Thyroid gland (tissue), 4 donors: ENCODE data around the gene INPP5D. TPM values are rescaled to one million over a fixed set of nuclear protein-coding genes. Genes with fewer than 3 reads are reported as not detected.

Source experiments
- DNase-seq, 2 donors: peaks; one replicate each; pipeline ENCODE4 v3.0.0-alpha.2; 2019
- H3K27ac ChIP-seq, 3 donors: fragments of 200-600 bp; sonication (generic); 1 replicate in 2 of 3; 2 replicates in 1 of 3; pipeline ENCODE4 v1.5.1; 2016 to 2019; ENCODE audit warnings: mild to moderate bottlenecking in 1 of 3, moderate library complexity in 1 of 3
- H3K27me3 ChIP-seq: fragments of 200-600 bp; sonication (generic); one replicate; pipeline ENCODE4 v1.5.1; 2019
- H3K36me3 ChIP-seq, 2 donors: fragments of 200-600 bp; sonication (generic); one replicate each; pipeline ENCODE4 v1.5.1; 2016 to 2019
- H3K4me1 ChIP-seq, 2 donors: fragments of 200-600 bp; sonication (generic); one replicate each; pipeline ENCODE4 v1.5.1; 2017 to 2019
- H3K4me3 ChIP-seq, 3 donors: fragments of 200-600 bp; sonication (generic); replicated peaks in 1 of 3; 1 replicate in 2 of 3; 2 replicates in 1 of 3; pipeline ENCODE4 v1.5.1; 2016; ENCODE audit warnings: mild to moderate bottlenecking in 1 of 3
- H3K9me3 ChIP-seq: fragments of 200-600 bp; sonication (generic); one replicate; pipeline ENCODE4 v1.5.1; 2017
- POLR2A ChIP-seq, 2 donors: fragments of 450-650 bp; IDR thresholded peaks; one replicate each; pipeline ENCODE4 v1.6.1; 2017; ENCODE audit warnings: antibody characterized with exemption in 2 of 2, mild to moderate bottlenecking in 2 of 2, moderate library complexity in 1 of 2
- WGBS, 2 donors: methylation state at CpG; one replicate each; pipeline ENCODE4 v1.1.5; 2017; 5-methylcytosine and 5-hydroxymethylcytosine counted together
- intact Hi-C: fragments of 100-400 bp; cut with DNase I; formaldehyde crosslinking; loops from one replicate; pipeline ENCODE4 v1.15.1; 2023
- total RNA-seq, 4 donors: library from RNA; depleted of rRNA; stranded (reverse); fragments of >200 nt; gene quantifications; one replicate each; pipeline ENCODE4 v1.2.3, GENCODE V29; 2016
- TF ChIP-seq, protein P1 (sequence below), 6 experiments: fragments of 200-600 bp in 3 of 6; fragments of 450-650 bp in 3 of 6; sonication (generic) in 3 of 6; IDR thresholded peaks; one replicate each; pipeline ENCODE4 v1.5.1; 2016 to 2019; ENCODE audit warnings: antibody characterized with exemption in 6 of 6, mild to moderate bottlenecking in 2 of 6, inconsistent platforms in 1 of 6, moderate library complexity in 1 of 6

Gene INPP5D
- total RNA-seq, 4 donors from 2014 or later = 7.1 to 13.4 (median 10.5) TPM

DNA sequence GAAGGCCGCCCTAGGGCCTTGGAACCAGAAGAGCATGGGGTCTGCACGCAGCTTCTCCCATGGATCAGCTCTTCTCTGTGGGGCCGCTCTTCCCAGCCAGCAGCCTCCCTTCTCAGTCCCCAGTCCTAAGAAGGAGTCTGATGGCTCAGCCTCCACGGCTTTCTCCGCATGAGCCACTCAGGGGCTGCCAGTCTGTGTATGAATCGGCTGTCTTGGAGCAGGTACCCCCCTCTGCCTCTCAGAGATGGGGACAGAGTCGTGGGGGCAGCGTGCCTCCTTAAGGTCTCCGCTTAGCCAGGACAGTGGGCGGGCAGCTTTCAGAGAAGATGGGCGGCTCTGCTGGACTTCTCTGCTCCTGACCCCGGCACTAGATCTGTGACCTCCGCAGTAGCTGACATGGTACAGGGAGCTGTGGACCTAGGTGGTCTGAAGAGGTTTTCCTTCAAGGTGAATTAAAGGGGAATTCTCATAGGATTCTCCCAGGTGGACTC is 21.6 kb downstream of the INPP5D start:
- no peaks in the 10 kb centered on the region for H3K27me3 ChIP-seq
- H3K27ac ChIP-seq = no peak overlapping the region
- DNase-seq = no peak
- intact Hi-C loops = no loop called here
- no peaks in the 10 kb centered on the region for H3K36me3 ChIP-seq
- H3K9me3 ChIP-seq = no peaks in the 10 kb centered on the region
- 89 to 98% methylated on average over 8 to 9 of the region's 13 CpGs for WGBS, 2 donors
- no peak overlapping the region for H3K4me3 ChIP-seq
- TF ChIP-seq, protein P1, sequence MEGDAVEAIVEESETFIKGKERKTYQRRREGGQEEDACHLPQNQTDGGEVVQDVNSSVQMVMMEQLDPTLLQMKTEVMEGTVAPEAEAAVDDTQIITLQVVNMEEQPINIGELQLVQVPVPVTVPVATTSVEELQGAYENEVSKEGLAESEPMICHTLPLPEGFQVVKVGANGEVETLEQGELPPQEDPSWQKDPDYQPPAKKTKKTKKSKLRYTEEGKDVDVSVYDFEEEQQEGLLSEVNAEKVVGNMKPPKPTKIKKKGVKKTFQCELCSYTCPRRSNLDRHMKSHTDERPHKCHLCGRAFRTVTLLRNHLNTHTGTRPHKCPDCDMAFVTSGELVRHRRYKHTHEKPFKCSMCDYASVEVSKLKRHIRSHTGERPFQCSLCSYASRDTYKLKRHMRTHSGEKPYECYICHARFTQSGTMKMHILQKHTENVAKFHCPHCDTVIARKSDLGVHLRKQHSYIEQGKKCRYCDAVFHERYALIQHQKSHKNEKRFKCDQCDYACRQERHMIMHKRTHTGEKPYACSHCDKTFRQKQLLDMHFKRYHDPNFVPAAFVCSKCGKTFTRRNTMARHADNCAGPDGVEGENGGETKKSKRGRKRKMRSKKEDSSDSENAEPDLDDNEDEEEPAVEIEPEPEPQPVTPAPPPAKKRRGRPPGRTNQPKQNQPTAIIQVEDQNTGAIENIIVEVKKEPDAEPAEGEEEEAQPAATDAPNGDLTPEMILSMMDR (IDR thresholded peaks at IDR 0.05) = no peak
- no peak for TF ChIP-seq POLR2A (IDR thresholded peaks at IDR 0.05)
- peaks cover 0 to 18% of the 10 kb centered on the region in 2 donors for H3K4me1 ChIP-seq

DNA sequence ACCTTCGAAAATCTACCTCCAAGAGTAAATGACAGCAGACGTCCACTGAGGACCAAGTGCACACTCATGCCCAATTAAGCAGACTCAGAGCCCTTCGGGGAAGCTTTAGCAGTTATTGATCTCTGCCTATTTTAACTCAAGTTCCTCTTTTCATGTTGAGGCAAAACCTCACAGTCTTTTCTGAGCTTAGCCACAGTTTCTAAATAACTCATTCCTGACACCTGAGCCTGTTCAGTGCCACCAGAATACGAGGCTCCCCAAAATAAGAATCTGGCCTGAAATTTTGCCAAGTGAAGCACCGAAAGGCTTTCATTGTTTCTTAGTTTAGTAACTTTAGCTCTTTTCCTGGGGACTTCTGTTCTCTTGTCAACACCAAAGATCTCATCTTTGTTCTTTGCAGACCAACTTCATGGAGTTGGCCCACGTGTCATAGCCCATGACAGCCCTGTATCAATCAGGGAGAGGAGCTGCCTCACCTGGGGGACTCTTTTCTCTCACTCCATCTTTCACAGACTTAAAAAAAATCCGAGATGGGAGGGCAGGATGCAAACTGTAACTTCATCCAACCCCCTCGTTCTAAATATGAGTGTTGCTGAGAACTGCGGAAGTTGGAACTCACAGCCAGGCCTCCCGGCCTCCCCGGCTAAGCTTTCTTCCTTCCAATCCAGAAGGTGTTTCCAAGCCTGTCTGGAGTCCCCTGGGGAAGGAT is 22.2 kb downstream of the INPP5D start:
- Histone ChIP-seq H3K36me3 (no peaks in the 10 kb centered on the region), H3K4me3 (no peak overlapping the region), H3K27me3 (no peaks in the 10 kb centered on the region), H3K4me1 (peaks cover 0 to 18% of the 10 kb centered on the region in 2 donors), H3K9me3 (no peaks in the 10 kb centered on the region), H3K27ac (peak overlapping the region in 1 of 3 donors; percentile 70)
- TF ChIP-seq, protein P1 (IDR thresholded peaks at IDR 0.05) = no peak
- TF ChIP-seq POLR2A (IDR thresholded peaks at IDR 0.05) = no peak
- 81 to 82% methylated on average over 11 of the region's 11 CpGs for WGBS, 2 donors
- no peak for DNase-seq
- intact Hi-C loops = no loop called here

DNA sequence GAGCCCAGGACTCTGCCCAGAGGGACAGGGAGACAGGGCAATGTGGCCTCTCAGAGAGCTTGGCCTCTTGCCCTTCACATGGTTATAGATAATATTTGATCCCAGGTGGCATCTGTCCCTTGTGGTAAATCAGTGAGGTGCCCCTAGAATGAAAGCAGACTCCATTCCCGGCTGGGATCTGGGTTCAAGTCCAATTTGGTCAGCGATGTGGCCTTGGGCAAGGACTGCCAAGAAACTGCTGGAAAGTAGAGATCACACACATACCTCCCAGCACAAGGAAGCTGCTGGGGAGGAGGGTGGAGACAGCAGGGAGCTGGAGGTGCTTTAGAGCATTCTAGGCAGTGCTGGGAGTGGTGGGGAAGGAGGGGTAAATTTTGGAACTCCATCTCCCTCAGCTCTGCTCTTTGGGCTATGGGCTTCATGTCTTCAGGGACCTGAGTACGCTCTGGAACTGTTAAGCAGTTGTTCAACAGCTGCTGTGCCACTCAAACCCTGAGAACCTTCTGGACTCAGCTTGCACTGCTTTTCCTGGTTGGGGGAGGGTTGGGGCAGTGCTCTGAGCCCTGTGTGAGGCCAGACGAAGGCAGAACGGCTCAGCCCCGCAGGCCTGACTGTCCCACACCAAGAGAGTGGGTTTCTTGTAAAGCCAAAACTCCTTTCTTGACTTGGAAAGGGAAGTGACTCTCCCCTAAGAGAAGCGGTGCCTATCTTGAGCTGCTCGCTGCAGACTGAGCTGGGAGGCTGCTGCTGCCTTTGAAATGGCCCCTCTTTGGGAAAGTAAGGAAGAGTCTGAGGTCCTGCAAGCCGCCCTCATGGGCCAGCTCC is 23.0 kb downstream of the INPP5D start:
- peak overlapping the region; percentile 15 to 70 (median 58) for H3K27ac ChIP-seq
- H3K4me1 ChIP-seq = peaks cover 0 to 18% of the 10 kb centered on the region in 2 donors
- no peaks in the 10 kb centered on the region for H3K27me3 ChIP-seq
- no peak for DNase-seq
- intact Hi-C loops = no loop called here
- WGBS, 2 donors = 44 to 72% methylated on average over 6 to 9 of the region's 9 CpGs
- no peaks in the 10 kb centered on the region for H3K36me3 ChIP-seq
- H3K4me3 ChIP-seq = no peak overlapping the region
- TF ChIP-seq POLR2A (IDR thresholded peaks at IDR 0.05) = no peak
- TF ChIP-seq, protein P1 (IDR thresholded peaks at IDR 0.05) = no peak
- no peaks in the 10 kb centered on the region for H3K9me3 ChIP-seq

DNA sequence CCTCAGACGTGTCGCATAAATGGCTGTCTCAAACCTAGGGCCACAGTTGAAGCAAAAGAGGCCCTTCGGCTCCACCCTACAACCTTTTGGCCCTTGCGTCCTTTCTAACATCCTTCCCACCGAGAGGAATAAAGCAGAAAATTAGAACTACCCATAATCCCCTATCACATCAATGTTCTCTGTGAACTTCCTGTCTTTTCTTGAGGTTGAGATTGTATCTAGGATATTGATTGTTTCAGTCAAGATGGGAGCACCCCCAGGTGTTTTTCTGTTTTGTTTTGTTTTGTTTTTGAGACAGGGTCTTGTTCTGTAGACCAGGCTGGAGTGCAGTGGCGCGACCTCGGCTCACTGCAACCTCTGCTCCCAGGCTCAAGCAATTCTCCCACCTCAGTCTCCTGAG is 23.6 kb downstream of the INPP5D start:
- no peak for DNase-seq
- peaks cover 0 to 18% of the 10 kb centered on the region in 2 donors for H3K4me1 ChIP-seq
- H3K4me3 ChIP-seq = no peak overlapping the region
- no peaks in the 10 kb centered on the region for H3K9me3 ChIP-seq
- H3K36me3 ChIP-seq = no peaks in the 10 kb centered on the region
- peak overlapping the region; percentile 30 to 70 (median 58) for H3K27ac ChIP-seq
- no peaks in the 10 kb centered on the region for H3K27me3 ChIP-seq
- WGBS, 2 donors = 87 to 92% methylated on average over 8 of the region's 8 CpGs
- intact Hi-C loops = no loop called here
- TF ChIP-seq POLR2A (IDR thresholded peaks at IDR 0.05) = no peak
- TF ChIP-seq, protein P1 (IDR thresholded peaks at IDR 0.05) = no peak
